Activated T-helper 2 cell treated with anti-CD3 and anti-CD28 coated beads, Interferon-gamma antibody, Interleukin-2, Interleukin-4, amounts not matched to agents 10 μg/mL and 5 μg/mL and 100 μg/mL, durations not matched to agents 14 hours and 24 hours and 36 hours (primary cell): ENCODE results near the gene DDHD1. TPM values are rescaled to one million over a fixed set of nuclear protein-coding genes. Genes with fewer than 3 reads are reported as not detected.

Experiments used
- DNase-seq: peaks from one replicate; pipeline ENCODE4 v3.0.0; 2021; ENCODE audit warnings: low spot score
- H3K27ac Mint-ChIP-seq: one replicate; pipeline ENCODE4 v1.8.0; 2021; ENCODE audit warnings: mixed read lengths
- H3K27me3 Mint-ChIP-seq: one replicate; pipeline ENCODE4 v1.8.0; 2021; ENCODE audit warnings: low read depth, mixed read lengths
- H3K36me3 Mint-ChIP-seq: one replicate; pipeline ENCODE4 v1.8.0; 2021; ENCODE audit warnings: low read depth, mixed read lengths
- H3K4me1 Mint-ChIP-seq: one replicate; pipeline ENCODE4 v1.8.0; 2021; ENCODE audit warnings: low read depth, mixed read lengths
- H3K4me3 Mint-ChIP-seq: one replicate; pipeline ENCODE4 v1.8.0; 2021; ENCODE audit warnings: low read depth, mild to moderate bottlenecking, moderate library complexity, mixed read lengths
- H3K9me3 Mint-ChIP-seq: one replicate; pipeline ENCODE4 v1.8.0; 2021; ENCODE audit warnings: mixed read lengths
- intact Hi-C: fragments of 100-400 bp; cut with micrococcal nuclease; formaldehyde crosslinking; loops from one replicate; pipeline ENCODE4 v1.15.1; 2023
- total RNA-seq: library from RNA; stranded (reverse); gene quantifications from 2 replicates; pipeline ENCODE4 v1.2.3, GENCODE V29; 2022

DDHD1 gene
- total RNA-seq, 1 donor from 2014 or later, result 53.7 TPM

GRCh38 chr14:52992236-52992870 is 160.8 kb downstream of the DDHD1 start:
- no peak overlapping the region for H3K27ac Mint-ChIP-seq
- no peaks in the 10 kb centered on the region for H3K9me3 Mint-ChIP-seq
- intact Hi-C loops, result no loop called here
- H3K4me3 Mint-ChIP-seq, result no peak overlapping the region
- H3K4me1 Mint-ChIP-seq, result no peaks in the 10 kb centered on the region
- DNase-seq, result no peak
- H3K36me3 Mint-ChIP-seq, result no peaks in the 10 kb centered on the region
- H3K27me3 Mint-ChIP-seq, result peaks cover 20% of the 10 kb centered on the region

DNA sequence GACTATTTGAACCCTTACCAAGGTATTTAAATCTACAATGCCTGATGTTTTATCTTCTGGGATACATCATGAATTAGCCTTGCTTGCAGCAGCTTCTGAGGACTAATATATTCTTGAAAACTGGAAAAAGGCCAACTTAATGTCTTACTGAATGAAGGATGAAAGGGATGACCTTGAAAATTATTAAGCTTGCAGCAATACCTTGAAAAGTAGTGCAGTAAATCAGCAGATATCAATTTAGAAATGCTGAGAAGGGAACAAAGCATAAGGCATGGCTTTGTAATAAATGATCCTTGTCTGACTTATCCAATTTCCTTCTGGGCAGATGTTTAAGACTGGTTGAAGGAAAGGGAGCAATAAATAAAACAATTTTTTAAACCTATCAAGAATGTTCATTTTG is 165.0 kb downstream of the DDHD1 start:
- Mint-ChIP-seq H3K4me1 (no peaks in the 10 kb centered on the region), H3K27me3 (peaks cover 21% of the 10 kb centered on the region), H3K9me3 (no peaks in the 10 kb centered on the region), H3K36me3 (no peaks in the 10 kb centered on the region), H3K27ac (no peak overlapping the region), H3K4me3 (no peak overlapping the region)
- intact Hi-C loops, result no loop called here
- DNase-seq, result no peak

DNA sequence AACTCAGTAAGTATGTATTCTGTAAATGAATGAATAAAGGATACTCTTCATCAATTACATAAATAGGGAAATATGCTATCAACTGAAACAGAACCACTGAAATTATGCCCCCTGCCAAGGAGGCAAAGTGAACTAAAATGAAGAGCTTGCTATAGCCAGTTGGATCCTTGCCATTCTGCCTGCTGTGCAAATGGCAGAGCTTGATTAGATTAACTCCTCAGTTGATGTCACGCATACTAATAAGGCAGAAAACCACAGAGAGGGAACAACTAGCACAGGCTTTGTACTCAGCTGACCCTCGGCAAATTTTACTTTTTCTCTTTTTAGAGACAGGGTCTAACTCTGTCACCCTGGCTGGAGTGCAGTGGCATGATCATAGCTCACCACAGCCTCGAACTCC is 165.6 kb downstream of the DDHD1 start:
- no peak for DNase-seq
- H3K36me3 Mint-ChIP-seq, result no peaks in the 10 kb centered on the region
- no peaks in the 10 kb centered on the region for H3K9me3 Mint-ChIP-seq
- intact Hi-C loops, result no loop called here
- H3K27ac Mint-ChIP-seq, result no peak overlapping the region
- H3K4me1 Mint-ChIP-seq, result no peaks in the 10 kb centered on the region
- no peak overlapping the region for H3K4me3 Mint-ChIP-seq
- H3K27me3 Mint-ChIP-seq, result peaks cover 16% of the 10 kb centered on the region

GRCh38 chr14:52987042-52987441 is 166.1 kb downstream of the DDHD1 start:
- intact Hi-C loops, result no loop called here
- DNase-seq, result no peak
- Mint-ChIP-seq H3K36me3 (no peaks in the 10 kb centered on the region), H3K27ac (no peak overlapping the region), H3K27me3 (peaks cover 15% of the 10 kb centered on the region), H3K9me3 (no peaks in the 10 kb centered on the region), H3K4me1 (no peaks in the 10 kb centered on the region), H3K4me3 (no peak overlapping the region)

Other genes with a start within 250 kb of the DDHD1 start
- 0.99 and 1.7 TPM in 2 replicates for gene FERMT2, start 202.3 kb downstream of the DDHD1 start, total RNA-seq